IMR-90 (cell line): ENCODE data around the gene UBAP2L.
A peak's percentile ranks its signal among the peaks of the same experiment; 100 is the strongest.

ENCODE experiments used
- CEBPB ChIP-seq: IDR thresholded peaks from 2 replicates; pipeline ENCODE4 v1.6.1; 2012; ENCODE audit warnings: low read depth, low read length, improper control_type of control experiment
- ELK1 ChIP-seq: fragments of 150-350 bp; IDR thresholded peaks from 2 replicates; pipeline ENCODE4 v1.6.1; 2016; ENCODE audit warnings: low read depth, mild to moderate bottlenecking, low read length, moderate library complexity, borderline replicate concordance
- MAFK ChIP-seq: IDR thresholded peaks from 2 replicates; pipeline ENCODE4 v1.6.1; 2012; ENCODE audit warnings: low read depth, low read length, improper control_type of control experiment
- MAZ ChIP-seq: IDR thresholded peaks from 2 replicates; pipeline ENCODE4 v1.6.1; 2012; ENCODE audit warnings: low read depth, mild to moderate bottlenecking, low read length, improper control_type of control experiment, moderate library complexity, borderline replicate concordance
- POLR2A ChIP-seq: IDR thresholded peaks from 2 replicates; pipeline ENCODE4 v1.6.1; 2012; ENCODE audit warnings: mild to moderate bottlenecking, low read depth, low read length
- RAD21 ChIP-seq: IDR thresholded peaks from 2 replicates; pipeline ENCODE4 v1.6.1; 2012; ENCODE audit warnings: low read length, improper control_type of control experiment
- RFX5 ChIP-seq: IDR thresholded peaks from 2 replicates; pipeline ENCODE4 v1.8.0; 2012; ENCODE audit warnings: low read depth, mild to moderate bottlenecking, low read length, moderate library complexity
- SMC3 ChIP-seq: fragments of 150-350 bp; IDR thresholded peaks from 2 replicates; pipeline ENCODE4 v1.6.1; 2016; ENCODE audit warnings: low read depth, mild to moderate bottlenecking, antibody characterized with exemption, low read length, moderate library complexity
- TF ChIP-seq, protein P1 (sequence below): conservative IDR thresholded peaks from 2 replicates; pipeline ENCODE4 v1.5.1; 2012; ENCODE audit warnings: mild to moderate bottlenecking, low read depth, low read length, improper control_type of control experiment
- TF ChIP-seq, protein P2 (sequence below): fragments of 150-350 bp; IDR thresholded peaks from 2 replicates; pipeline ENCODE4 v1.6.1; 2017; ENCODE audit warnings: mild to moderate bottlenecking, antibody characterized with exemption, low read length, low read depth

DNA sequence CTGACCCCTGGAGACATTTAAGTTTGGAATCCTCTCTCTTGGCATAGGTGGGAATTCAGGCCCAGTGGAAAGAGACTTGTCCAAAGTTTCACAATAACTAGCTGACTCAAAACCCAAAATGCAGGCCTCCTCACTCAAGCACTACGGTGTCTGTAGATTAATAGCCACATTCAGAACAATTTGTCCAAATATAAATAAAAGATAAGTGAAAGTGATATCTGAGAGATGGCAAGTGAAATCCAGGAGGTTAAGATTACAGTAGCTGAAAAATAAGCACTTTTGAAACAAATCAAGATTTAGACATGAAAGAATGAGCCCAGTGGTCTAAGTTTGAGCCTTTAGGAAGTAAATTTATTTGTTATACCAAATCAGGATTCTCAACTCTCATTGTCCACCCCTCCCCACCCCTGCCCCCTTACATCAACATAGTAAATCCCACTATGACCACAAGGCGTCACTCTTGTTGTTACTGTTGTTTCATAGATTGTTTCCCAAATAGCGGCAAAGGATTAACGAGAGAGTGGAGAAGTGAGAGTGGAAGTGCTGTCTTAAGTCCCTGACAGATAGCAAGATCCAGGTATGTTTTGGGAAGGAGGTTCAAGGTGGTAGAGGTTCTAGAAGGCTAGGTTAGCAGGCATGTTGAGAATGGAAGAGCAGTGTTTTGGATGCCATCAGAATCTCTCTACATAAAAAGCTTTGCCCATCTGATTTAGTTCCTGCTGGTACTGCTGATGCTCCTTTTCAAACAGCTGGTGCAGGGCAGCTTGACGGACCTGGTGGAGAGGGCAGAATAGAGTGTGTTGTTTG, 21.8 kb upstream of the UBAP2L start:
- TF ChIP-seq MAFK (no peak), POLR2A (no peak), RFX5 (no peak), MAZ (peak; percentile 72), SMC3 (peak; percentile 51), CEBPB (peak; percentile 42; the same call in 1 of the 2 replicates), RAD21 (peak; percentile 57), ELK1 (no peak)
- TF ChIP-seq, protein P1, sequence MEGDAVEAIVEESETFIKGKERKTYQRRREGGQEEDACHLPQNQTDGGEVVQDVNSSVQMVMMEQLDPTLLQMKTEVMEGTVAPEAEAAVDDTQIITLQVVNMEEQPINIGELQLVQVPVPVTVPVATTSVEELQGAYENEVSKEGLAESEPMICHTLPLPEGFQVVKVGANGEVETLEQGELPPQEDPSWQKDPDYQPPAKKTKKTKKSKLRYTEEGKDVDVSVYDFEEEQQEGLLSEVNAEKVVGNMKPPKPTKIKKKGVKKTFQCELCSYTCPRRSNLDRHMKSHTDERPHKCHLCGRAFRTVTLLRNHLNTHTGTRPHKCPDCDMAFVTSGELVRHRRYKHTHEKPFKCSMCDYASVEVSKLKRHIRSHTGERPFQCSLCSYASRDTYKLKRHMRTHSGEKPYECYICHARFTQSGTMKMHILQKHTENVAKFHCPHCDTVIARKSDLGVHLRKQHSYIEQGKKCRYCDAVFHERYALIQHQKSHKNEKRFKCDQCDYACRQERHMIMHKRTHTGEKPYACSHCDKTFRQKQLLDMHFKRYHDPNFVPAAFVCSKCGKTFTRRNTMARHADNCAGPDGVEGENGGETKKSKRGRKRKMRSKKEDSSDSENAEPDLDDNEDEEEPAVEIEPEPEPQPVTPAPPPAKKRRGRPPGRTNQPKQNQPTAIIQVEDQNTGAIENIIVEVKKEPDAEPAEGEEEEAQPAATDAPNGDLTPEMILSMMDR, result peak; percentile 64
- TF ChIP-seq, protein P2, sequence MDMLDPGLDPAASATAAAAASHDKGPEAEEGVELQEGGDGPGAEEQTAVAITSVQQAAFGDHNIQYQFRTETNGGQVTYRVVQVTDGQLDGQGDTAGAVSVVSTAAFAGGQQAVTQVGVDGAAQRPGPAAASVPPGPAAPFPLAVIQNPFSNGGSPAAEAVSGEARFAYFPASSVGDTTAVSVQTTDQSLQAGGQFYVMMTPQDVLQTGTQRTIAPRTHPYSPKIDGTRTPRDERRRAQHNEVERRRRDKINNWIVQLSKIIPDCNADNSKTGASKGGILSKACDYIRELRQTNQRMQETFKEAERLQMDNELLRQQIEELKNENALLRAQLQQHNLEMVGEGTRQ, result no peak
